Stimulated activated CD4-positive, alpha-beta T cell treated with anti-CD3 and anti-CD28 coated beads, Interleukin-2, amount 100 ng/mL, for 4 hours (primary cell): ENCODE data around the gene LMAN1L.

ENCODE experiments used
- DNase-seq: peaks from one replicate; pipeline ENCODE4 v3.0.0-alpha.2; 2020; ENCODE audit warnings: low read depth

Gene LMAN1L

GRCh38 chr15:74857671-74858368 is 45.2 kb downstream of the LMAN1L start:
- DNase-seq, result no peak

GRCh38 chr15:74858369-74858740 is 45.7 kb downstream of the LMAN1L start:
- no peak for DNase-seq

- no peak for DNase-seq
These were observed 50.8 kb downstream of the LMAN1L start for GRCh38 chr15:74863239-74864056.

- DNase-seq, result no peak
These were observed 51.7 kb downstream of the LMAN1L start for GRCh38 chr15:74864296-74864695.

- DNase-seq, result no peak
These were observed 52.7 kb downstream of the LMAN1L start for GRCh38 chr15:74865316-74865715.

GRCh38 chr15:74866090-74866489 is 53.5 kb downstream of the LMAN1L start:
- no peak for DNase-seq

GRCh38 chr15:74867466-74868038 is 54.9 kb downstream of the LMAN1L start:
- no peak for DNase-seq

- DNase-seq, result no peak
These were observed 55.4 kb downstream of the LMAN1L start for GRCh38 chr15:74868059-74868458.

GRCh38 chr15:74869372-74869725 is 56.7 kb downstream of the LMAN1L start:
- DNase-seq, result no peak

- DNase-seq, result no peak
These were observed 57.2 kb downstream of the LMAN1L start for GRCh38 chr15:74869726-74870407.

- no peak for DNase-seq
These were observed 58.0 kb downstream of the LMAN1L start for GRCh38 chr15:74870436-74871215.

- DNase-seq, result no peak
These were observed 60.0 kb downstream of the LMAN1L start for GRCh38 chr15:74872702-74873035.

- DNase-seq, result peak; percentile 81
These were observed 60.6 kb downstream of the LMAN1L start, which contains the start of gene SCAMP2 for GRCh38 chr15:74873036-74873755. Gene SCAMP2 (minus strand): TSS chr15:74873365. CDS start chr15:74873255, 110 bp downstream.

- no peak for DNase-seq
These were observed 61.3 kb downstream of the LMAN1L start for GRCh38 chr15:74873756-74874424.
